Urinary bladder (tissue), 4 donors: ENCODE measurements around the gene USP48. TPM values are rescaled to one million over a fixed set of nuclear protein-coding genes. Genes with fewer than 3 reads are reported as not detected.

ENCODE experiments used
- DNase-seq: peaks from one replicate; pipeline ENCODE4 v3.0.0-alpha.2; 2015; ENCODE audit errors: extremely low spot score
- H3K27ac ChIP-seq: one replicate; pipeline ENCODE4 v1.5.1; 2013; ENCODE audit warnings: low read depth, mild to moderate bottlenecking, moderate library complexity
- H3K36me3 ChIP-seq: one replicate; pipeline ENCODE4 v1.6.1; 2013; ENCODE audit warnings: mild to moderate bottlenecking, moderate library complexity; ENCODE audit not compliant: insufficient read depth
- H3K4me1 ChIP-seq: one replicate; pipeline ENCODE4 v1.6.1; 2013; ENCODE audit warnings: mild to moderate bottlenecking, moderate library complexity; ENCODE audit not compliant: insufficient read depth
- H3K4me3 ChIP-seq: one replicate; pipeline ENCODE4 v1.5.1; 2013; ENCODE audit warnings: low read depth, low read length
- WGBS: extraction: QIAGEN DNeasy Blood & Tissue Kit; methylation state at CpG from one replicate; pipeline ENCODE4 v1.1.7; 2013; 5-methylcytosine and 5-hydroxymethylcytosine counted together
- polyA plus RNA-seq: library from polyadenylated mRNA; stranded (reverse); fragments of 200-250 nt; gene quantifications from one replicate; pipeline ENCODE4 v1.2.3, GENCODE V29; 2013
- total RNA-seq: library from RNA; depleted of rRNA; stranded (reverse); fragments of >200 nt; gene quantifications from one replicate; pipeline ENCODE4 v1.2.3, GENCODE V29; 2014
- donor health status: healthy with polysubstance abuse.
- donor health status: healthy.

USP48 gene
- total and polyA plus RNA-seq, 2 donors, result 25.1 to 97.1 TPM

DNA sequence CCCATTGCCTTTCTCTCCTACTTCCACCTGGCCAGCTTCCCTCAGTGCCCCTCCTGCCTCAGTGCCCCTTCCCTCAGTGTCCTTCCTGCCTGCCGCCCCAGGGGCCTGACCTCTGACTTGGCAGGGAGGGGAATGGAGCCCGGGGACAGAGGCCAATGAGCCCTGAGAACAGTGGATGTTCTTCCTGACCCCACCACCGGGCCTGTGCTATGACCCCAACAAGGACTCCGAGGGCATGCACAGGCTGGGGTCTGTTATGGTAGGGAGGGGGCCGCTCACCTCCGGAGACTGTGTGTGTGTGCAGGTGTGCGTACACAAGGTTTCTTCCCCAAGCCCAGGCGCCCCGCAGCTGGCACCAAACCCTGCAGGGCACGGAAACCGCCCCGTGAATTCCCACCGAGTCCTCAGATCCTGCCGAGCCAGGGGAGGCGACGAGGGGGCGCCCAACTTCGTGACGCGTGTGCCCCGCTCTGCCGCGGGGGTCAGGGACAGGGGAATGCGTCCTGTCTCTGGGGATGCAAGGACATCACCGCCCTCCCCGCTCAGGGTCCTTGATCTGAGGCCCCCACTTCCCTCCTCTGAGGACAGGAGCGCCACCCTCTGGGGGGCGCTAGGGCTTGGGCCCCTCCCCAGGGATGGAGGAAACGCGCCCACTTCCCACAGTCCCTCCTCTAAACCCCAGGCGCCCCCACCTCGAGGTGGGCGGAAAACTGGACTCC, 114.6 kb downstream of the USP48 start:
- no peak for DNase-seq
- Histone ChIP-seq H3K36me3 (no peaks in the 10 kb centered on the region), H3K27ac (no peak overlapping the region), H3K4me1 (peaks cover 3% of the 10 kb centered on the region), H3K4me3 (peak overlapping the region; percentile 36)
- 9% methylated on average over 33 of the region's 33 CpGs for WGBS

DNA sequence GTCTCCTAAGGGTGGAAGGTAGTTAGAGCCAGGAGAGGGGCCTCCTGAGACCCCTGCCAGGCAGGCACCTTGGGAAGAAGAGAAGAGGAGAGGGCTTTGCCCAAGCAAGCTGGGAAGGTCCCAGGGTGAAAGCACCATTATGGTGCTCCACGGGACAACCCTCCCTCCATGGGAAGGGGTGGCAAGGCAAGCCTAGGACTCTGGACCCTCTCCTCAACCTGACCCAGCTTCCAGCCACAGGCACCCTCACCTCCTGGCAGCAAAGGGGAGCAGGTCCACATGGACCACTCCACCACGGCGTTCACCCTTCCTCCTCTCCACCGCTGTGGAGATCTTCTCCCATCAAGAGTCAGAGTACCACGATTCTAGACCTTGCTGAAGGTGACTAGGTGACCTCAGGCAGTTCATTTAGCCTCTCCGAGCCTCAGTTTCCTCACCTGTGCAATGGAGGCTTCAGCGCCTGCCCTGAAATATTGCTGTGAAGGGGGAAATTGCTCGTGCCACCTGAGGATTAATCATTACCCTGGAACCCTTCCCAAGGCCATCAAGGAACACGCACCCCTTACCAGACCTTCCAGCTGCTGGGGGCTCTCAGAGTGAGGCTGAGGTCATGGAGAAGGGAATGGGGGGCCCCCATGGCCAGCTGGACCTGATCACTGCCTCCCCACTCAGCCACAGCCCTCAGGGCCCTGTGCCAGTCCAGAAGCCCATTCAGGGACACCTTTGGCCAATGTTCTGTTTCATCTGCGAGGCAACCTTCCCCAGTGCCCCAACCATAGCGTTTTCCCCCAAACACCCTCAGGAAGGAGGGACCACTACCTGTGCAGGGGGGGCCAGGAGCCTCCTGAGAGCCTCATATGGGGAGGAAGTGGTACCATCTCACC, 115.4 kb downstream of the USP48 start:
- WGBS, result 83% methylated on average over 11 of the region's 11 CpGs
- H3K36me3 ChIP-seq, result no peaks in the 10 kb centered on the region
- peaks cover 3% of the 10 kb centered on the region for H3K4me1 ChIP-seq
- no peak overlapping the region for H3K4me3 ChIP-seq
- H3K27ac ChIP-seq, result no peak overlapping the region
- DNase-seq, result no peak

DNA sequence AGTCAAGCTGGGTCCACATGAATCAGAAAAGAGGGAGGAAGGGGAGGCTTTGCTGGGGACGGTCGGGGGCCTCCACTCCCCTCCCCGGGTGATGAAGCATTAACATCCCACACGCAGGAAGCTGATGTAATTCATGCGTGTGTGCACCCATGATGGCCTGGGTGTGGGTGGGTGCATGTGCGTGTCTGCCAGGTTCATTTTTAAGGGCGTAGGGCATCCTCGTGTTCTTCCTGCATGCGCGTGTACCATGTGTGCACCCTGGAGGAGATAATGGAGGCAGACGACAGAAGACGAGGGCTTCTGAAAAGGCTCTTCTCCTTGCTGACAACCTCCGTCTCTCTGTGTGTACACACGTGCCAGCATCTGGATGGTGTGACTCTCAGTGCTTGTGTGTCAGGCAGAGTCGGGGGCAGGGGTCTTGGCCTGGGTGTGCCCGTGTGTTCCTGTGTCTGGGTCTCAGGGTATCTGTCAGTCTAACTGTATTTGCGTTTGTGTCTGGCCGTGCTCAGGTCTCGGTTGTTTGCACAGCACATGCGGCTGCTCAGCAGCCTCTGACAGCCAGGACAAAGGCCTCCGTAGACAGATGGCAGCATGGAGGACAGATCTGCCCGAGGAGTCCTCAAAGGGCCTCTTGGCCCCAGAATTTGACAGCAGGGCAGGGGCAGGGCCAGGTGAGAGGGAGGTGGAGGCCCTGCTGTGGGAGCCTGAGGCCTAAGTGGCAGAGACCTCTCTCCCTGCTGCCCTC, 116.2 kb downstream of the USP48 start:
- 61% methylated on average over 22 of the region's 22 CpGs for WGBS
- DNase-seq, result no peak
- H3K4me1 ChIP-seq, result peaks cover 3% of the 10 kb centered on the region
- no peaks in the 10 kb centered on the region for H3K36me3 ChIP-seq
- no peak overlapping the region for H3K4me3 ChIP-seq
- H3K27ac ChIP-seq, result no peak overlapping the region

DNA sequence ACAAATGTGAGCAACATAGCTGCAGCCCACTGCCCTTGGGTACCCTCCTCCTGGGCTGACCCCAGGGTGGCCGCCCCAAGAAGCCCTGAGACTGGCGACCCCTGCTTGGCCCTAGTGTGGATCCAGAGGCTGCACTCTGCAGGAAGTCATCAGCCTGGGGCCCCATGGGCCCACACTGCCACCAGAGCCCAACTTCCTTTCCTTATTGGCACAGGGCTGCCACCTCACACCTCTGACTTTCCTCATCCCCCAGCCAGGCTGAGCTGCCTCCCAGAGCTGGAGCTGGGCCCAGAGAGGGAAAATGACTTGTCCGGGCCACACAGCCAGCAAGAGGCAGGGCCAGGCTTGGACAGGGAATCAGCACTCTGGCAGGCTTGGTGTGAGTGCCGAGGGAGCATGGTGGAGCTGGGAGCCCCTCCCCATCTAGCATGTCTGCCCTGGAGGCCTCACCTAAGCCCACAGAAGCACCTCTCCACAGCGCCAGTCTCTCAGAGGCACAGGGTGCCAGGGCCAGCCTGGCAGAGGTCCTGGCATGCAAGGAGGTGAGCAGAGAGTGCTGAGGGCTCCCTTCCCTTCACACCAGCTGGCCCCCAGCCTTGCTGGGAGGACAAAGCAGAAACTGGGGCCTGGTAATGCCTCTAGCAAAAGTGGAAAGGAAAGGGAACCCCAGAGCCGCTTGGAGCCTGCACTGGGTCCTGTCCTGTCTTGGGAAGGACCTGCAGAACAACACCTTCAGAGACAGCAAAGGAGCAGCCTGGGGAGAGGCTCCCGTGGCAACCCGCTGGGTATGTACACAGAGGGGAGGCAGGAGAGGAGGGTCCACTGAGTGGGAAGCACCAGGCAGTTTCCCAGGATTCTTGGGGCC, 117.0 kb downstream of the USP48 start:
- H3K36me3 ChIP-seq, result no peaks in the 10 kb centered on the region
- WGBS, result 64% methylated on average over 8 of the region's 8 CpGs
- DNase-seq, result no peak

DNA sequence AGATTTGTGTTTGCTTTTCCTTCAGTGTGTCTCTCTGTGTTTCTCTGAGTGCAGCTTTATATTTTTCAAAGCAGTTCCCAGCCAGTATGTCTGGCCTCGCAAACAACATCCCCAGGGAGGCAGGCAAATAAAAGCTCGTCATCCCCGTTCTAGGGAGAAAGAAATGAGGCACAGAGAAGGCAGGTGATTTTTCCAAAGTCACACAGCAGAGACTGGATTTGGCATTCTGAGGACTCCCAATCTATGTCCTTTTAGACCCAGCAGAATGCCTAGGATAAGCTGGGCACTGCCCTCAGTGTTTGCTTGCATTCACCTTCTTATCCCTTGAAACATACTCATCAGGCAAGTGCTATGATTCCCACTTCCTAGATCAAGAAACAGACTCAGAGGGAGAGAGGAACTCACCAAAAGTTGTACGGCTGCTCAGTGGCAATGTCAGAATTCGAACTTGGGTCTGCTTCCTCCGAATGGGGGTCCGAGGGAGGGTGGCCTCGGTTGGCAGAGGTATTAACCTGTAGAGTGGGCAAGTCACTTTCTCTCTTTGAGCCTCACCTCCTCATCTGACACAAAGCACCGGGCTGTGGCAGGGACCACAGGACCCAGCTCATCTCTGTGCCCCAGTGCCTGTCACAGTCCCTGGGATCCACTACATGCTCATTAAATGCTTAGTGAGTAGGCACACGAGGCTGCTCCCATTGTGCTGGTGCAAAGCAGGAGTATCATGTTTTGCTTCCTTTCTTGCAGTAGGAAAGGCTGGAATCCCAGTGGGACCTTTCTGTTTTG, 118.0 kb downstream of the USP48 start:
- 70% methylated on average over 10 of the region's 10 CpGs for WGBS
- no peak overlapping the region for H3K4me3 ChIP-seq
- no peaks in the 10 kb centered on the region for H3K36me3 ChIP-seq
- H3K4me1 ChIP-seq, result peaks cover 3% of the 10 kb centered on the region
- H3K27ac ChIP-seq, result no peak overlapping the region
- DNase-seq, result no peak

More for the DNA sequence above, 117.0 kb downstream of the USP48 start:
- Histone ChIP-seq H3K27ac (no peak overlapping the region), H3K4me3 (no peak overlapping the region), H3K4me1 (peaks cover 3% of the 10 kb centered on the region)

DNA sequence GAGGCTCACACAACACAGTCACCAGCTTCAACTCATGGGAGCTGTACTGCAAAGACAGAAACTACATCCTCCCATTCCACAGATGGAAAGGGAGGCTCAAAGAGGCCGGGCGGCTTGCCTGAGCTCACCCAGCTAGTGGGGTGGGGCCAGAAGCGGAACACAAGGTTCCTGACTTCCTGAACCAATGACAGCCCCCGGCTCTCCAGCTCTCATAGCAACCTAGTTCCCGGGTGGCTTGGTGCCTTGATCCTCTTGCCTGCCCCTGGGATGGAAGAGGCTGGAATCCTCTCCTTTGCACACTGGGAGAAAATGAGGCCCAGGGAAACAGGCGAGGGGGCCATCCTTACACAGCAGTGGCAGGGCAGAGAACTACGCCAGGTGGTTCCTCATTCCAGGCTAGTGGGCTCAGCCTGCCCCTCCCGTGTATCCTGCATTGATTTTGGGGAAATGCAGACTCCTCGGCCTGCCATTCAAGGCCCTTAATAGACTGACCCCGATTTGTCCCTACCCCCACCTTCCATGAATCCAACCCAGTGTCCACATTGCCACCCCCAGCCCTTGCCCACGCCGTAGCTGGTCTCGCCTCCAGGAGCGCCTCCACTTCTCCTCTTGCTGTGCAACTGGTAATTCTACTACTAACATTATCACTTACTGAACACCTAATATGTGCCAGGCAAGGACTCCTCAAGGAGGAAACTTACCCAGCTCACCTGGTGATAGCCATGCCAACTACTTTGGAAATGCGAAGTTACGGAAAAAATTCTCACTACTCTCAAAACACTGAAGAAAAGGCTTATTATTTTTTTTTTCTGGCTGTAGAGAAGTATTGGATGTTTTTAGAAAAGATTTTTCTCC, 118.8 kb downstream of the USP48 start:
- no peak overlapping the region for H3K4me3 ChIP-seq
- WGBS, result 64% methylated on average over 16 of the region's 16 CpGs
- no peaks in the 10 kb centered on the region for H3K36me3 ChIP-seq
- no peak overlapping the region for H3K27ac ChIP-seq
- peaks cover 3% of the 10 kb centered on the region for H3K4me1 ChIP-seq
- no peak for DNase-seq

DNA sequence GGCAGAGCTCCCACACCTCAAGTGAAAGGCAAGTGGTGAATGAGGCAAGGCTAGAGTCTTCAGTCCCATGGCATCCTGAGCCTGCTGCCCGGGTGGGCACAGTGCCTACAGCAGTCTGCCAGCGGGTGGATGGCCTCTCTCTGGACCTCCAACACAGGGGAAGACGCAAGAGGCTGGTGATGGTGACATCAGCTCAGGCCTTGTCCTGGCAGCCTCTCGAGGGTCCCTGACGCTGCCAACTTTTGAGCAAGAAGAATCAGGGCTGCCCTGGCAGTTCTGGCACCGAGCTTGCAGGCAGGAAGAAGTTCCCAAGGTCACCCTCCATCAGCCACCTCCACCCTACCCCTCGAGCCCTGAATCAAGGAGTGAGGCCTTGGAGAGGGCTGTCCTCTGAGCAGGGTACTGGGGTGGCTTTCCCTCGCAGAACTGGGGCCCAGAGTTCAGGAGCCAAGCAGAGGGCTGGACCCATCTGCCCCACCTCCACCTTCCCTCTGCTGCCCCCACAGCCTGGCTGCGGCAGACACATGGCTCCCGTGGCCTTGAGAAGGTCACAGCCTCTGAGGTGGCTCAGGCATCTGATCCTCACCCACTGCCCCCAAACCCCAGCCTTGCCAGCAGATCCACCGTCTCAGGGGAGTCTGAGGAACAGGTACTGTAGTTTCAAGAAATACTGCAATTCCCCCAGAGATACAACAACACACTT, 119.5 kb downstream of the USP48 start:
- no peak for DNase-seq
- H3K36me3 ChIP-seq, result no peaks in the 10 kb centered on the region
- no peaks in the 10 kb centered on the region for H3K4me1 ChIP-seq
- no peak overlapping the region for H3K4me3 ChIP-seq
- WGBS, result 62% methylated on average over 11 of the region's 11 CpGs
- H3K27ac ChIP-seq, result no peak overlapping the region

DNA sequence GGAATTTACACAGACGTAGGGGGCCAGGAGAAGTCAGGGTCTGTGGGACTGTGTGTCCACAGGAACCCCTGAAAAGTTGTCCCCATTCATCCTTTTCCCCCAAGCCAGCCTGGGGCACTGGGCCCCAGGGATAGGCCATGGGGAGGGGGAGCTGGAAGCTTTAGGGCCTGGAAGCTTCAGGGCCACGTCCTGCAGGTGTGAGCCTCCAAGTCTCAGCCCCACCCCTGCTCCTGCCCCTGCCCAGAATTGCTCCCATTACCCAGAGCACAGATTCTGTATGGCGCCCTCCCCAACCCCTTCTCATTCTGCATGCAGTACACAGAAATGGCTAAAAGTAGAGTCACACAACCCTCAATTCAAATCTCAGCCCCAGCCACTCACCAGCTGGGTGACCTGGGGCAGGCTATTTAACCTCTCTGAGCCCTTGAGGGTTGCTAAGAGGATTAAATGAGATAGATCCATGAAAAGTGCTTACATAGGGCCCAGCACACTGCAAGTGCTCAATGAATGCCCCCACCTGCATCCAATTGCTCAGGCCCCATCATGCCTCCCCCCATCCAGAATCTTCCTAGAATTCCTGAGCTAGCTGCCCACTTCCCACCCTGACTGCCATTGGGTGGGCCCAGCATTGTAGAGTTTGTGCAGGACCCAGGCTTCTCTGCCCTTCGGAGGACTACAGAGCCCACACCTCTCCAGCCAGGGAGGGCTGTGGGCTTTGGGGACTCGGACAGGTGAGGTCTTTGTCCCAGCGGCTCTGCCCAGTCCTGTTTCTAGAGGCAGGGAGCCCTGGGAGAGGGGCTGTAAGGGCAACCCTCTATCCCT, 120.3 kb downstream of the USP48 start:
- Histone ChIP-seq H3K4me3 (no peak overlapping the region), H3K27ac (no peak overlapping the region), H3K4me1 (no peaks in the 10 kb centered on the region), H3K36me3 (no peaks in the 10 kb centered on the region)
- DNase-seq, result no peak
- 69% methylated on average over 6 of the region's 6 CpGs for WGBS

DNA sequence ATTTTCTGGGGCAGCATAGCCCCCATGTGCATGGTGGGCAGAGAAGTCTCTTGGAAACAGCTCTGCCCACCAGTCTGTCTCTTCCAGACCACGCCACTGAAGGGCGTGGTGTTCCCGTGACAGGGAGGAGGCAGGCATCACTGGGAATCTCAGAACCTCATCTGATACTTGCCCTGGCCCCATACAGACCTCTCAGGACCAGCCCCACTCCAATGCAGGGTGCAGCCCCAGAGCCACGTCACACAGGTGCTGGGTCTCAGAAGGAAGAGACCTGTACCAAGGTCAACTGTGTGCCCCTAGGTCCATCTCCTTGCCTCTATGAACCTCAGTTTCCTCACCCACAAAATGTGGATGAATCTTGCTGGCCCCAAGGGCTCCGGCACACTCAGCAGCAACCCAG, 121.1 kb downstream of the USP48 start:
- no peak for DNase-seq
- no peak overlapping the region for H3K4me3 ChIP-seq
- H3K36me3 ChIP-seq, result no peaks in the 10 kb centered on the region
- H3K27ac ChIP-seq, result no peak overlapping the region
- H3K4me1 ChIP-seq, result no peaks in the 10 kb centered on the region
- 66% methylated on average over 5 of the region's 5 CpGs for WGBS

DNA sequence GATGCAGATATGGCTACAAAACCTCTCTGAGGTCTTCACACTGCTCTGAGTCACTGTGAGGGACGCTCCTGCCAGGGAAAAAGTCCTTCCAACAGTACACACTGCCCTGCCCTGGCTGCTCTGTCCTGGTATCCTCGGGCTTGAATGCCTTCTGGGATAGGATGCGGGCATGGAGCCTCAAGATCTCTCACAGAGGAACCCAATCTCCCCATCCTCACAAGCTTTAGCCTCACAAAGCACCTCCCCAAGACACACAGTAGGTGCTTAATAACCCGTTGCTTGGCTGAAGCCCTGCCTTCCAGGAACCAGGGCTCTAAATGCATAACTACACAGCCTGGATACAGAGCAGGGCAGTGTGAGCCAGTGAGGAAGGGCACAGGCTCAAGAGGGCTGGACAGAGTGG, 123.0 kb downstream of the USP48 start:
- no peaks in the 10 kb centered on the region for H3K36me3 ChIP-seq
- H3K4me3 ChIP-seq, result no peak overlapping the region
- WGBS, result 50% methylated on average over 4 of the region's 4 CpGs
- no peak for DNase-seq
- H3K4me1 ChIP-seq, result no peaks in the 10 kb centered on the region
- H3K27ac ChIP-seq, result no peak overlapping the region
